ENCODE data around the gene RNF208.
"Not testable (repeated sequence)": the region's sequence is repeated elsewhere in the genome, so short reads cannot be mapped to it uniquely, and the experiment has no call there.

The RNF208 gene

DNA sequence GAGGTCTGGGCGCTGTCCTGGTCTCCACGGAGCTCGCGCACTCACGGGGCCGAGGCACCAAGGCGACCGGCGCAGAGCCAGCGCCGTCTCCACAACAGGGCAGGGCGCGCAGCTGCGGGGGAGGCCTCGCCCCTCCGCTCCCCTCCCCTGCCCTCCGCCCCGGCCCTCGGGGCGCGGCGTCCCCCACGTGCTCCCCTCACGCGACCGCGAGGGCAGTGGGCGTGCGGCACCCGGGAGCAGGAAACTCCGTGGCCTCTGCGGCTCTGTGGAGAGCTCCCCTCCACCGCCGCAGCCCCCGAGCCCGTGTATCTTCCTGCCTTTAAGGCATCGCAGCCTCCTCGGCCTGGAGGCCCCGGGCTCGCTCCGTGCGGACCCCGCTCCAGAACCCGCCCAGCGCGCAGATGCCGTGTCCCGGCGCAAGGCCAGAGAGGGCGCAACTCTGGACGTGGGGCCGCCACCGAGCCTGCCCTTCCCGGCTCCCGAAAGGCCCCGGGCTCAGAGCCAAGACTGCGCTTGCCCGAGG lies 18.3 kb upstream of the RNF208 start:
- in situ Hi-C loops (cut with MboI; ENCODE audit: low sequenced_read_pairs): no loop called here

- in situ Hi-C loops (cut with MboI; ENCODE audit: low sequenced_read_pairs): not testable (repeated sequence)
These were observed 17.6 kb upstream of the RNF208 start for GRCh38 chr9:137239541-137240200.

DNA sequence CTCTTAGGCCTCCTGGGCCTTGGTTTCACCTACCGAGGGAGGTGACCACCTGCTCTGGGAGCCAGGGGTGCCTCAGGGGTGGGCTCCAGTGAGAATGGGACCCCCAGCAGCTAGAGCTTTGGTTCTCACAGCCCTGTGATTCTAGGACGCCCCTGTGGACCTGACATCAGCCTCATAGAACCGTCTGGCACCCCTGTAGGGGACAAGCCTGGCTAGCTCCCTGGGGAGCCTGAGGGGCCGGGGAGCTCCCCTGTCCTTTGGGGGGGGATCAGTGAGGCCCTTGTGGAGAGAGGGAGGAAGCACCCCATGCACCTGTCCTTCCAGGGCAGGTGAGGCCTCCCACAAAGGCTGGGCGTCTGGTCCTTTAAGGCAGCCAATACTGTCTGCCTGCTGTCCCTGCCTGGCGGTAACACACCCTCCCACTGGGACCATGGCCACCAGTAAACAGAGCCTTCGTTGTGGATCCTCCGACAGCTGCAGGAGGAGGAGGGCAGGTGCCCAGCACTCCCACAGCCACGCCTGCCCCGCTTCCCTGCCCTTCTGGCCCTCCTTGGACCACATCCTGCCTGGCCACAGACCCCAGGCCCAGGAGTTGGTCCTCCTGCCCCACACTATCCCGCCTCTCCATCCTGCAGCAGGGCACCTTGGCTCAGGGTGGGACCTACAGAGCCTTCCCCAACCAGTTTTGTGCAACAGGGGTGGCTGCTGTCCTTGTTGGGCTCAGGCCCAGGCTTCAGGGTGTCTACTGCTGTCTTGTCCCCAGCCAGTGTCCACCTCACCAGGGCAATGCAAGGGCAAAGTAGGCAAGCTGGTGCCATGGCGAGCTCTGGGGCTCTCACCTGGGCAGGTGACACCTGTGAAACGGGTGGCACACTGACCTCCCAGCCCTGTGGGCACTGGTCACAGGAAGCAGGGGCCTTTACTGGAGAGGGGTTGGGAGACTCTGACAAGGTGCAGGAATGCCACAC lies 16.0 kb upstream of the RNF208 start:
- in situ Hi-C loops (cut with MboI; ENCODE audit: low sequenced_read_pairs): no loop called here

GRCh38 chr9:137236936-137237421 lies 14.9 kb upstream of the RNF208 start:
- in situ Hi-C loops (cut with MboI; ENCODE audit: low sequenced_read_pairs): no loop called here

DNA sequence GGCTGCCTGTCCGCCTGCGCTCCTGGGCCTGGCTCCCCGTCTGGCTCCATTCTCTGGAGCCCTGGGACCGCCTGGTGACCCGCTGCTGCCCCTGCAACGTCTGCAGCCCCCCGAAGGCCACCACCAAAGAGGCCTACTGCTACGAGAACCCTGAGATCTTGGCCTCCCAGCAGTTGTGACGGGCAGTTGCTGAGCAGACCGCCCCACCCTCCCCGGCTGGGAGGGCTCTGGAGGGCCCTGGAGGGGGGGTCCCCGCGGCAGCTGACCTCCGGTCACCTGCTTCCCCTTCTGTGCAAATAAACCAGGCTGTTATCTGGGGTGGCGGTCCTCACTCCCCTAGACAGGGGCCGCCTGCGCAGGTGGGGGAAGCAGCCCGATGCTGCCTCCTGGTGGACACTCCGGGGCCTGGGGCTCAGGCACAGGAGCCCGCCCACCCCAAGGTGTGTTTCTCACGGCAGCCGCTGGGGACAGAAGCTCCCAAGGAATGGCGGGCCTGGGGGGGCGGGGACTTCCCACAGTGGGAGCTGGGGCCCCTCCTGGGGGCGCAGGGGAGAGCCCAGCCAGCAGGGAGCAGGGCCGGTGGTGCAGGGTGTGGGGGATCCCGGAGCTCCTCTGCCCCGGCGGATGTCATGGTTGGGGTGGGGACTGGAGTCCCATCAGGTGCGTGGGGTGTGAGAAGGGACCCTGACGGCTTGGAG lies 14.3 kb upstream of the RNF208 start:
- in situ Hi-C loops (cut with MboI; ENCODE audit: low sequenced_read_pairs): no loop called here

DNA sequence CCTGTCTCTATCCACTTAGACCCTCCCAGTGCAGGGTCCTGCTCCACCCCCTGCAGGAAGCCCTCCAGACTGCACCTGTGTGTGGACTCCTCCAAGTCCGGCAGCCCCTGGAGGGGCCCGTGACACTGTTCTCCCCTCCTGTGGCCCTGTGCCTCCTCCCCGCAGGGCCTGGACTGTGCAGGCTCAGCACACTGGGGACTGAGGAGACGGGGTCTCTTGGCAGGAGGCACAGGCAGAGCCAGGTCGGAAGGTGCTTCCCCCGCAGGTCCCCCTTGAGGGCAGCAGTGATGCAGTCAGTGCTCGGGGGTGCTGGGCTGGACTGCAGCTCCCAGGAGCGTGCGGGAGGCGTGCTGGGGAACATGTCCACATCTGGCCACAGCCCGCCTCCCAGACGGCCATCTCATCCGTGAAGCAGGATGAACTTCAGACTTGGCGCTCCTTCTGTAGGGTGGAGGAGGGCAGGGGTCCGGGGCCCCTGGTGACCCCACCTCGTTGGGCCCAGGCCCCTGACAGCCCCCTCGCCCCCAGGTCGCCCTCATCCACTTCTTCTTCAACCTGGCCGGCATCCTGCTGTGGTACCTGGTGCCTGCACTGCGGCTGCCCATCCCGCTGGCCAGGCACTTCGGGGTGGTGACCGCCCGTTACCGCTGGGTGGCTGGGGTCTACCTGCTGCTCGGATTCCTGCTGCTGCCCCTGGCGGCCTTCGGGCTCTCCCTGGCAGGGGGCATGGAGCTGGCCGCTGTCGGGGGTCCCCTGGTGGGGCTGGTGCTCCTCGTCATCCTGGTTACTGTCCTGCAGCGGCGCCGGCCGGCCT lies 13.6 kb upstream of the RNF208 start:
- in situ Hi-C loops (cut with MboI; ENCODE audit: low sequenced_read_pairs): no loop called here

DNA sequence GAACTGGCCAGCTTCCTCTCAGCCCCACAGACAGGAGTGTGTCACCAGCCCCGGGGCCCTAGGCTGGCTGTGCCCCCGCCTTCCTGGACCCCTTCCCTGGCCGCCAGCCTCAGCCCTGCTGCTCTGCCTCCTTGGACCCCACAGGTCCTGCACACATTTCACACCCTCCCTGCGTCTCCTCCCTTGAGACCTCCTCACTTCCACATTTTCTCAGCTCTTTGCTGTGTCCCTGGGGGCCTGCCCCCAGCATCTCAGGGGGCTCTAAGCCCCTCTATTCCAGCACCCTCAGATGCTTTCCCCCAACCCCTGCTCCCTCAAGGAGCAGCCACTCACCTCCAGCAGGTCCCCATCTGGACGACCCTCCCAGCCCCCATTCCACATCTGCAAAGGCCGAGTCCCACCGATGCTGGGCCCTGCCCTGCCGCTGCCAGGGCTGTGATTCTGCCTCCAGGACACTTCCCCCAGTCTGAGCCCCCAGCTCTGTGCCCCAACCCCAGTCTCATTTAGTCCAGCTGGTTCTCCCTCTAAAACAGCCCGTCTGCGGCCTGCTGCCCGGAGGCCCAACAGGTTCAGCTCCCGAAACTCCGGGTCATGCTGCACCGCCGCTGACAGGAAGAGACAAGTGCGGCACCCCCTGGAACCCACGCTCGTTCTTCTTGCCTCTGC lies 12.9 kb upstream of the RNF208 start:
- in situ Hi-C loops (cut with MboI; ENCODE audit: low sequenced_read_pairs): loop anchor here (5.0 kb wide), 1 partner anchor 113 kb away; no protein-coding TSS in a partner anchor

- in situ Hi-C loops (cut with MboI; ENCODE audit: low sequenced_read_pairs): loop anchor here (5.0 kb wide), 1 partner anchor 112 kb away; no protein-coding TSS in a partner anchor
These were observed 12.1 kb upstream of the RNF208 start for GRCh38 chr9:137234055-137234697.

- in situ Hi-C loops (cut with MboI; ENCODE audit: low sequenced_read_pairs): loop anchor here (5.0 kb wide), 1 partner anchor 111 kb away; no protein-coding TSS in a partner anchor
These were observed 11.3 kb upstream of the RNF208 start for GRCh38 chr9:137233143-137233980.

GRCh38 chr9:137232510-137232909 lies 10.5 kb upstream of the RNF208 start:
- in situ Hi-C loops (cut with MboI; ENCODE audit: low sequenced_read_pairs): loop anchor here (5.0 kb wide), 1 partner anchor 110 kb away; no protein-coding TSS in a partner anchor

GRCh38 chr9:137232101-137232500 lies 10.1 kb upstream of the RNF208 start:
- in situ Hi-C loops (cut with MboI; ENCODE audit: low sequenced_read_pairs): loop anchor here (5.0 kb wide), 1 partner anchor 110 kb away; no protein-coding TSS in a partner anchor

- in situ Hi-C loops (cut with MboI; ENCODE audit: low sequenced_read_pairs): loop anchor here (5.0 kb wide), 1 partner anchor 109 kb away; no protein-coding TSS in a partner anchor
These were observed 9.5 kb upstream of the RNF208 start for GRCh38 chr9:137231372-137232039.

DNA sequence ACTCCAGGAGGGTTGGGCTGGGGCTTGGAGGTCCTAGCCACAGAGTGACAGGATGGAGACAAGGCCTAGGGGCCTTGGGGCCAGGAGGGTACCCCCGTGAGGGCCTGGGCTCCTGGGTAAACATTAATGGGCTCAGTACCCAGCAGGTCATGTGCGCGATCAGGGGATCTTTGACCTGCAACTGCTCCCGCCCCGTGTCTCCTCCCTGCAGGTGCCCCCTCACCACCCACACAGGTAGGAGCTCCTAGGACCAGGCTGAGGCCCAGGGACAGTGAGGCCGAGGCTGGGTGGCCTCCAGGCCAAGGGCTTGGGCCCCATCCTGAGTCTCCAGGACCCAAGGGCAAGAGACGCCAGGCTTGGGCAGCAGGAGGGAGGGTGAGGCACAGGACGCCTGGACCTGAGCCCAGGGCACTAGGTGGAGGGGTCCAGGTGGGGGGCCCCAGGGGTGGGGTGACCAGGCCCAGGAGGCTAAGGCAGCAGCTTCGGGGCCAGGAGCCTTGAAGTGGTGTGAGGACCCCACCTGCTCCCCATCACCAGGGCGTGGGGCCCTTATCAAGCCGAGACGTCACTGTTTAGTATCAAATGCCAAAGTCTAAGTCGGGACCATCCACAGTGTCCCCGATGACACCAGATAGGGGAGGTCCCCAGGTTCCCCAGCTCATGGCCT lies 8.8 kb upstream of the RNF208 start, which contains the start of gene SLC34A3:
Gene SLC34A3 (plus strand): TSS at position 197 of the 667 bp plus-strand sequence. CDS start 802 bp downstream, outside the sequence.
- in situ Hi-C loops (cut with MboI; ENCODE audit: low sequenced_read_pairs): loop anchor here (5.0 kb wide), 1 partner anchor 109 kb away; no protein-coding TSS in a partner anchor

DNA sequence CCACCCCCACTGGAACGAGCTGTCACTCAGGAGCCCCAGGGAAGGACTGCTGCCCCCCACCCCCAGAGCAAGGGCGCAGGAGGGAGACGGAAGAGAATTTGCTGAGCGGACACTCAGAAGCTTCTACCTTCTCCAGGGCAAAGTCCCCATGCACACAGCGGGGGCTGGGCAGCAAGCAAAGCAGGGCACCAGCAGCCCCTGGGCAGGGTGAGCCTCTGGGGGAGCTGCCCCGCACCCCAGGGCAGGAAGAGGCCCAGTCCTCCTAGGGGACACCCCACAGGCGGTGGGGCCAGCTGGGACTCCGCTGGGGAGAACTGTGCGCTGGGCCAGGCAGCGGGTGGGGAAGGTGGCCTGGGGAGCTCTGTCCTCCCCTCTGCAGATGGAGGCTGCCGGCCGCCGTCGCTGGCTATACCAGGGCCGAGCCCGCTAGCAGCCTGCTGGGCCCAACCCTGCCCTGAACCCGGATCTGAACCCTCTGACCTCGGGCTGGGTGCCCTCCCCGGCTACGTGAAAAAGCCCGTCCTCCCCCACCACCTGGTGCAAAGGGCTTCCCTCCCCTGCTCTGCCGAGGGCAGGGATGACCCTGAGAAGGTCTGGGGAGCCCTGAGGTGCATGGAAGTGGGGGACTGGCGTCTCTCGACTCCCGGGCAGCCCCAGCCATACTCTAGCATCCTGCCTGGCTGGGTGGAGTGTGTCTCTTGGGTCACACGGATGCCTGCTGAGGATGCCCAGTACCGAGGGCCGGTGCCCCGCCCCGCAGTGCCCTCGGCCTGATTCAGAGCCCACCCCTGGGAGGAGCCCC lies 8.1 kb upstream of the RNF208 start:
- in situ Hi-C loops (cut with MboI; ENCODE audit: low sequenced_read_pairs): loop anchor here (5.0 kb wide), 1 partner anchor 108 kb away; no protein-coding TSS in a partner anchor

All from HL-60/S4 treated with retinoic acid at 250 ng/mL for 4 days and 3 days (cell line).